Endodermal cell (in vitro differentiated cells): Measurements from ENCODE around the gene INAFM1. TPM values are rescaled to one million over a fixed set of nuclear protein-coding genes. Genes with fewer than 3 reads are reported as not detected.
A peak's percentile ranks its signal among the peaks of the same experiment; 100 is the strongest.

Source experiments
- DNase-seq: peaks from one replicate; pipeline ENCODE4 v3.0.0-alpha.2; 2017
- H3K27ac ChIP-seq: 2 replicates; pipeline ENCODE4 v1.5.1; 2013; ENCODE audit warnings: mild to moderate bottlenecking, low read depth, low read length, moderate library complexity
- H3K27me3 ChIP-seq: 2 replicates; pipeline ENCODE4 v1.6.1; 2013; ENCODE audit warnings: mild to moderate bottlenecking, low read length, moderate library complexity; ENCODE audit not compliant: insufficient read depth, control insufficient read depth, poor library complexity, severe bottlenecking
- H3K36me3 ChIP-seq: 2 replicates; pipeline ENCODE4 v1.7.0; 2013; ENCODE audit warnings: mild to moderate bottlenecking, low read length, moderate library complexity; ENCODE audit not compliant: control insufficient read depth, insufficient read depth
- H3K4me1 ChIP-seq: one replicate; pipeline ENCODE4 v1.7.0; 2013; ENCODE audit warnings: low read length; ENCODE audit not compliant: control insufficient read depth, insufficient read depth
- H3K4me3 ChIP-seq: 2 replicates; pipeline ENCODE4 v1.5.1; 2013; ENCODE audit warnings: mild to moderate bottlenecking, low read length, moderate library complexity
- H3K9ac ChIP-seq: 2 replicates; pipeline ENCODE4 v1.6.1; 2013; ENCODE audit warnings: mild to moderate bottlenecking, low read length, moderate library complexity; ENCODE audit not compliant: poor library complexity, severe bottlenecking; ENCODE audit errors: extremely low read depth
- H3K9me3 ChIP-seq: 2 replicates; pipeline ENCODE4 v1.6.1; 2013; ENCODE audit warnings: mild to moderate bottlenecking, low read length, moderate library complexity; ENCODE audit not compliant: control insufficient read depth
- H3K27ac Mint-ChIP-seq: 2 replicates; pipeline ENCODE4 v1.8.0; 2020; ENCODE audit warnings: mixed read lengths
- H3K27me3 Mint-ChIP-seq: 2 replicates; pipeline ENCODE4 v1.8.0; 2021; ENCODE audit warnings: mild to moderate bottlenecking, mixed read lengths; ENCODE audit not compliant: insufficient read depth
- H3K36me3 Mint-ChIP-seq: 2 replicates; pipeline ENCODE4 v1.8.0; 2020; ENCODE audit warnings: low read depth, mixed read lengths
- H3K4me1 Mint-ChIP-seq: 2 replicates; pipeline ENCODE4 v1.8.0; 2020; ENCODE audit warnings: mixed read lengths
- H3K4me3 Mint-ChIP-seq: 2 replicates; pipeline ENCODE4 v1.8.0; 2020; ENCODE audit warnings: mild to moderate bottlenecking, moderate library complexity, mixed read lengths
- H3K9me3 Mint-ChIP-seq: 2 replicates; pipeline ENCODE4 v1.8.0; 2020; ENCODE audit warnings: mild to moderate bottlenecking, mixed read lengths
- WGBS, 2 experiments: methylation state at CpG; one replicate each; pipeline versions ENCODE4 v1.1.5 to v1.1.7; 2013; ENCODE audit warnings: missing lambda C conversion rate in 2 of 2, mixed read lengths in 1 of 2; ENCODE audit not compliant: insufficient coverage in 1 of 2, insufficient read length in 1 of 2; 5-methylcytosine and 5-hydroxymethylcytosine counted together
- total RNA-seq, 2 donors: library from RNA; stranded (reverse); fragmentation: NEBNext Ultra II Directional in 1 of 2; extraction: Animal tissue kit (Norgen Biotek cat#: 25700) in 1 of 2; gene quantifications; 2 replicates in 1 of 2; 3 replicates in 1 of 2; pipeline ENCODE4 v1.2.1, GENCODE V29; 2021
- TF ChIP-seq, protein P1 (sequence below): fragments of 200-600 bp; sonication (generic); conservative IDR thresholded peaks from 2 replicates; pipeline ENCODE4 v1.5.0; 2021; ENCODE audit warnings: antibody characterized with exemption, mild to moderate bottlenecking

INAFM1 gene
- total RNA-seq, 2 donors from 2014 or later, result 8.7 to 11.5 TPM

DNA sequence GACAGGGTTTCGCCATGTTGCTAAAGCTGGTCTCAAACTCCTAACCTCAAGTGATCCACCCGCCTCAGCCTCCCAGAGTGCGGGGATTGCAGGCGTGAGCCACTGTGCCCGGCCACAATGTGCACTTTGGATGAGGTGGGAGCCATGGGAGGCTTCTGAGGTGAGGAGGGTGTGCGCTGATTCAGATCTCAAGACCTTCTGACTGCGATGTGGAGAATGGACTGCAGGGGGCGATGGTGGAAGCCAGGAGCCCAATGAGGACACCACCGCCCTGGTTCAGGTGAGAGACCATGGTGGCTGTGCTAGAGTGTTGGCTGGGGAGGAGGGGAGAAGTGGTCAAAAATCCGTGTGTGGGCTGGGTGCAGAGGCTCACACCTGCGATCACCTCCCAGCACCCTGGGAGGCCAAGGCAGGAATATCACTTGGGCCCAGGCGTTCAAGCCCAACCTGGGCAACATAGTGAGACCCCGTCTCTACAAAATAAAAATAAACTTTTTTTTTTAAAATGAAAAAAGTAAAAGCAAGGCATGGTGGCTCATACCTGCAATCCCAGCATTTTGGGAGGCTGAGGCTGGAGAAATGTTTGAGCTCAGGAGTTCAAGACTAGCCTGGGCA lies 5.6 kb downstream of the INAFM1 start:
- H3K9me3 ChIP-seq, result no peaks in the 10 kb centered on the region
- no peaks in the 10 kb centered on the region for H3K9me3 Mint-ChIP-seq
- TF ChIP-seq, protein P1, sequence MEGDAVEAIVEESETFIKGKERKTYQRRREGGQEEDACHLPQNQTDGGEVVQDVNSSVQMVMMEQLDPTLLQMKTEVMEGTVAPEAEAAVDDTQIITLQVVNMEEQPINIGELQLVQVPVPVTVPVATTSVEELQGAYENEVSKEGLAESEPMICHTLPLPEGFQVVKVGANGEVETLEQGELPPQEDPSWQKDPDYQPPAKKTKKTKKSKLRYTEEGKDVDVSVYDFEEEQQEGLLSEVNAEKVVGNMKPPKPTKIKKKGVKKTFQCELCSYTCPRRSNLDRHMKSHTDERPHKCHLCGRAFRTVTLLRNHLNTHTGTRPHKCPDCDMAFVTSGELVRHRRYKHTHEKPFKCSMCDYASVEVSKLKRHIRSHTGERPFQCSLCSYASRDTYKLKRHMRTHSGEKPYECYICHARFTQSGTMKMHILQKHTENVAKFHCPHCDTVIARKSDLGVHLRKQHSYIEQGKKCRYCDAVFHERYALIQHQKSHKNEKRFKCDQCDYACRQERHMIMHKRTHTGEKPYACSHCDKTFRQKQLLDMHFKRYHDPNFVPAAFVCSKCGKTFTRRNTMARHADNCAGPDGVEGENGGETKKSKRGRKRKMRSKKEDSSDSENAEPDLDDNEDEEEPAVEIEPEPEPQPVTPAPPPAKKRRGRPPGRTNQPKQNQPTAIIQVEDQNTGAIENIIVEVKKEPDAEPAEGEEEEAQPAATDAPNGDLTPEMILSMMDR, result peak; percentile 77
- no peak overlapping the region for H3K9ac ChIP-seq
- no peaks in the 10 kb centered on the region for H3K27me3 ChIP-seq
- H3K36me3 ChIP-seq, result peaks cover 2% of the 10 kb centered on the region
- H3K4me3 ChIP-seq, result no peak overlapping the region
- H3K4me3 Mint-ChIP-seq, result no peak overlapping the region
- H3K36me3 Mint-ChIP-seq, result peaks cover 5% of the 10 kb centered on the region
- peaks cover 10% of the 10 kb centered on the region for H3K27me3 Mint-ChIP-seq
- WGBS, 2 experiments, result 91% methylated on average over 4 to 12 of the region's 13 CpGs
- no peak overlapping the region for H3K27ac Mint-ChIP-seq
- H3K27ac ChIP-seq, result no peak overlapping the region
- no peaks in the 10 kb centered on the region for H3K4me1 ChIP-seq
- peak; percentile 93 for DNase-seq
- no peaks in the 10 kb centered on the region for H3K4me1 Mint-ChIP-seq

DNA sequence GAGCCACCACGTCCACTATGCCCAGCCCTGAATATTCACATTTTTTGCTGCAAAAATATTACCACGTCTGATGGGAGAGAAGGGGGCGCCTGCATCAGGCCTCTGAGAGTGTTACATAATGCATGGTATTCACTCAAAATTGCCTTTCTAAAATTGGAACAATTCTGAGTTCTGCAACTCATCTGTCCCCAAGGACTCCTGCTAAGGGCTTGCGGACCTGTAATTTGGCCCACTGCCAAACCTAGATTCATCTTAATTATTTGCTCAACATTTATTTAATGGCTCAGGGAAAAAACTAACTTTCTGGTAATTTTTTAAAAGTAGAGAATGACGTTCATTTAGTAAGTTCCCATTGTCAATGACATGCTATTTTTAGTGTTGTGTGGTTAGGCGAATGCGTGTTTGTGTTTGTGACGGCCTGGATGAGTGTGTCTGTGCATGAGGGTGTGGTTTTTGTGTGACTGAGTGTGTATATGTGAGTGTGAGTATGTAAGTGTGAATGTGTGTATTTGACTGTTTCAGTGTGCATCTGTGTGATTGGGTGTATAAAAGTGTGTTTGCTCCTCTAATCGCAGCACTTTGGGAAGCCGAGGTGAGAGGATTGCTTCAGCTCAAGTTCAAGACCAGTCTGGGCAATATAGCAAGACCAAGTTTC lies 8.8 kb downstream of the INAFM1 start:
- DNase-seq, result no peak
- peaks cover 5% of the 10 kb centered on the region for H3K9me3 ChIP-seq
- H3K4me3 ChIP-seq, result no peak overlapping the region
- Mint-ChIP-seq H3K27ac (no peak overlapping the region), H3K27me3 (no peaks in the 10 kb centered on the region), H3K4me1 (no peaks in the 10 kb centered on the region), H3K36me3 (no peaks in the 10 kb centered on the region), H3K9me3 (peaks cover under 1% of the 10 kb centered on the region), H3K4me3 (no peak overlapping the region)
- no peak overlapping the region for H3K9ac ChIP-seq
- H3K27me3 ChIP-seq, result no peaks in the 10 kb centered on the region
- 92 to 96% methylated on average over 9 to 10 of the region's 10 CpGs for WGBS, 2 experiments
- H3K27ac ChIP-seq, result no peak overlapping the region
- TF ChIP-seq, protein P1, result no peak
- peaks cover 2% of the 10 kb centered on the region for H3K36me3 ChIP-seq
- no peaks in the 10 kb centered on the region for H3K4me1 ChIP-seq

DNA sequence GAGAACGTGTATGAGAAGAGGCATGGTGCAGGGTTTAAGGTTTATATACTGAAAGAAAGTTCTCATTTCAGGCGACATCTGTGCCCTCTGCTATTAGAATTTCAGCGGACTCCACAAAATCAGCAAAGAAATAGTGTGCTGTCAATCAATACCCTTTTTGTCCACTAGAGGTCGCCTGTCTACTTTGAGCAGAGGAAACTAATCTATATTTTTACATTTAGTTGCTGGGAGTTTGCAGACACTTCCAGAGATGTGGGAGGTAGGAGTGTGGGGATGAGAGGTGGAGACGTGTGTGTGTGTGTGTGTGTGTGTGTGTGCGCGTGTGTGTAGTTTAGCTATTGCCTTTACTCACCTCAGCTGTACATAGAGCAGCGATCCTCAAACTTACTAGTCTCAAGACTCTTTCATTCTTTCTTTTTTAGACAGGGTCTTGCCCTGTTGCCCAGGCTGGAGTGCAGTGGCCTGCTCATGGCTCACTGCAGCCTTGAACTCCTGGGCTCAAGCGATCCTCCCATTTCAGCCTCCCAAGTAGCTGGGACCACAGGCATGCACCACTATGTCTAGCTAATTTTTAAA lies 9.7 kb downstream of the INAFM1 start:
- Histone ChIP-seq H3K4me3 (no peak overlapping the region), H3K27me3 (no peaks in the 10 kb centered on the region), H3K27ac (no peak overlapping the region), H3K9me3 (peaks cover 14% of the 10 kb centered on the region), H3K36me3 (peaks cover 2% of the 10 kb centered on the region), H3K4me1 (no peaks in the 10 kb centered on the region), H3K9ac (no peak overlapping the region)
- 39 to 47% methylated on average over 5 to 6 of the region's 9 CpGs for WGBS, 2 experiments
- peak; percentile 73 for DNase-seq
- Mint-ChIP-seq H3K4me1 (no peaks in the 10 kb centered on the region), H3K36me3 (no peaks in the 10 kb centered on the region), H3K27me3 (no peaks in the 10 kb centered on the region), H3K9me3 (peaks cover 3% of the 10 kb centered on the region), H3K27ac (no peak overlapping the region), H3K4me3 (no peak overlapping the region)
- TF ChIP-seq, protein P1, result peak; percentile 86
